GM23338 (cell line): ENCODE data around the gene PWP2.
"Not testable (repeated sequence)": the region's sequence is repeated elsewhere in the genome, so short reads cannot be mapped to it uniquely, and the experiment has no call there.

Source experiments
- CTCF ChIP-seq, 2 experiments: fragments of 200-600 bp in 1 of 2; sonication (generic) in 1 of 2; conservative IDR thresholded peaks; 2 replicates each; pipeline versions ENCODE4 v1.5.1 to v1.6.1; 2016 to 2017; ENCODE audit warnings: antibody characterized with exemption in 2 of 2, low read depth in 2 of 2, mild to moderate bottlenecking in 2 of 2, moderate library complexity in 1 of 2
- EZH2 ChIP-seq: fragments of 200-600 bp; sonication (generic); IDR thresholded peaks from one replicate; pipeline ENCODE4 v1.8.0; 2017; ENCODE audit warnings: antibody characterized with exemption, mild to moderate bottlenecking, low read depth; ENCODE audit not compliant: unreplicated experiment
- POLR2AphosphoS5 ChIP-seq: IDR thresholded peaks from 2 replicates; pipeline ENCODE4 v1.6.1; 2016; ENCODE audit warnings: antibody characterized with exemption, low read depth

GRCh38 chr21:44150255-44150654, 43.1 kb downstream of the PWP2 start:
- not testable (repeated sequence) for TF ChIP-seq CTCF (conservative IDR thresholded peaks at IDR 0.05; ENCODE audit: low read depth in 2 of 2); EZH2; POLR2AphosphoS5
